Measurements from ENCODE around the gene TACR1. TPM values are rescaled to one million over a fixed set of nuclear protein-coding genes. Genes with fewer than 3 reads are reported as not detected.
"Not testable (repeated sequence)": the region's sequence is repeated elsewhere in the genome, so short reads cannot be mapped to it uniquely, and the experiment has no call there.

The TACR1 gene
- total RNA-seq, 4 donors from 2014 or later = 0.37 to 6.7 (median 5.2) TPM

DNA sequence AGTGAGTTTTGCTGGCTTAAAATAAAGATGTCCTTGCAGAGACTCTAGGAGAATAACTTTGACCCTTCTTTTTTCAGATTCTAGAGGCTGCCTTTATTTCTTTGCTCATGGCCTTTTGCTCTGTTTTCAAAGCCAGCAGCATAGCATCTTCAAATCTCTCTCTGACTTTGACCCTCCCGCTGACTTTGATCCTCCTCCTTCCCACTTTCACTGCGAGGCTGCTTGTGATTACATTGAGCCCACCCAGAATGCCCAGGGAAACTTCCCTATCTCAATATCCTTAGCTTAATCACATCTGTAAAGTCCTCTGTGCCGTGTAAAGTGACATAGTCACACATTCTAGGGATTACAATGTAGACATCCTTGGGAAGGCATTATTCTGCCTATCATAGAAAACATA lies 23.9 kb downstream of the TACR1 start:
- DNase-seq (ENCODE audit: low spot score) (no peak), ATAC-seq (ENCODE audit: low FRiP score) (no peak)
- TF ChIP-seq, protein P1, sequence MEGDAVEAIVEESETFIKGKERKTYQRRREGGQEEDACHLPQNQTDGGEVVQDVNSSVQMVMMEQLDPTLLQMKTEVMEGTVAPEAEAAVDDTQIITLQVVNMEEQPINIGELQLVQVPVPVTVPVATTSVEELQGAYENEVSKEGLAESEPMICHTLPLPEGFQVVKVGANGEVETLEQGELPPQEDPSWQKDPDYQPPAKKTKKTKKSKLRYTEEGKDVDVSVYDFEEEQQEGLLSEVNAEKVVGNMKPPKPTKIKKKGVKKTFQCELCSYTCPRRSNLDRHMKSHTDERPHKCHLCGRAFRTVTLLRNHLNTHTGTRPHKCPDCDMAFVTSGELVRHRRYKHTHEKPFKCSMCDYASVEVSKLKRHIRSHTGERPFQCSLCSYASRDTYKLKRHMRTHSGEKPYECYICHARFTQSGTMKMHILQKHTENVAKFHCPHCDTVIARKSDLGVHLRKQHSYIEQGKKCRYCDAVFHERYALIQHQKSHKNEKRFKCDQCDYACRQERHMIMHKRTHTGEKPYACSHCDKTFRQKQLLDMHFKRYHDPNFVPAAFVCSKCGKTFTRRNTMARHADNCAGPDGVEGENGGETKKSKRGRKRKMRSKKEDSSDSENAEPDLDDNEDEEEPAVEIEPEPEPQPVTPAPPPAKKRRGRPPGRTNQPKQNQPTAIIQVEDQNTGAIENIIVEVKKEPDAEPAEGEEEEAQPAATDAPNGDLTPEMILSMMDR (IDR thresholded peaks at IDR 0.05) = no peak

DNA sequence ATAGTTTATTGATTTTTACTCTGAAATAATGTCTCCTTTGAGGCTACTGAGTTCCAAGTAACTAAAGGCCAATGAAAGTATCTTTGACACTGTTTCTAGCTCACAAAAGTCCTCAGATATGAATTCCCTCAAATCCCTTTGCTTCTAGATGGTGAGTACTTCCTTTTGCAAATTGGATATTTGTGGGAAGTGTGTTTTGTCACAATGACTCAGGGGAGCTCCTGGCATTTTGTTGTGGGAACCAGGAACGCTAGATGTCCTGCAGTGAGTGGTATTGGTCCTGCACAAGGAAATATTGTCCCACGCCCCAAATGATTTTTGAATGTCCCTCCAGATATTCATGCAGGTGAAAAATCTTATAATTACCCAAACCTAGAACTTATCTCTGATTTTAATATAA lies 24.3 kb downstream of the TACR1 start:
- ATAC-seq (ENCODE audit: low FRiP score) (no peak), DNase-seq (ENCODE audit: low spot score) (no peak)
- TF ChIP-seq, protein P1 (IDR thresholded peaks at IDR 0.05) = no peak

DNA sequence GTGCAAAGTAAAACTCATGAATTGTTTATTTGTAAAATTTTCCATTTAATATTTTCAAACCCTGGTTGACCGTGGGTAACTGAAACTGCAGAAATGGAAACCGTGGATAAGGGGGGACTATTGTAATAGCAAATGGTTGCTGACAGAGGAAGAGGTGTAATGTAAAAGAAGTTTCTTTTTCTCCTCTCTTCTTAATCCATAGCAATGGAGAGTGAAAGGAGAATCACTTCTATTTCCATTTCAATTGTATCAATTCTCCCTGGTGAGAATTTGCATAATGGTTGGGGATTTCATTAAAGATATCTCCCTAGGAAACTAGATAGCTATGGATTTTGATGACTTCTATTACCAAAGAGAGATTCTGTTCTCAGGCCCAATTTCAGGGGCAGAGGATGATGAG lies 24.8 kb downstream of the TACR1 start:
- ATAC-seq (ENCODE audit: low FRiP score) (no peak), DNase-seq (ENCODE audit: low spot score) (no peak)
- TF ChIP-seq, protein P1 (IDR thresholded peaks at IDR 0.05) = no peak

DNA sequence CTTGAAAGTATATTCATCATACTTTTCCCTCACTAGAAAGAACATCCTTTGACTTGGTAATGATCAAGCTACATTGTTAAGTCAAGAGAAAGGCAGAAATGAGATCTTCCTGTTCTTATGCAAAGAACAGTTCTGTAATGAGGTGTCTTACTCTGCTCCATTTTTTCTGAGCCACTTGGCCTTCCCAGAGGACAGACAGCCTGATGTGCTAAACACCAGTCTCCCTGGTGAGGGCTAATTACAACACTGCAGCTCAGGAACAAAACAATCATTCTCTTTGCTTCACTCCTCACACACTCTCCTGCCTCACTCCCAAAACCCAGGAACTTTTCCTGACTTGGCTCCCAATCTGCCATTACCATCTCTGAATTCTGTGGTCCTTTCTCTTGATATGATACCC lies 25.6 kb downstream of the TACR1 start:
- ATAC-seq (ENCODE audit: low FRiP score) (no peak), DNase-seq (ENCODE audit: low spot score) (no peak)
- TF ChIP-seq, protein P1 (IDR thresholded peaks at IDR 0.05) = no peak

DNA sequence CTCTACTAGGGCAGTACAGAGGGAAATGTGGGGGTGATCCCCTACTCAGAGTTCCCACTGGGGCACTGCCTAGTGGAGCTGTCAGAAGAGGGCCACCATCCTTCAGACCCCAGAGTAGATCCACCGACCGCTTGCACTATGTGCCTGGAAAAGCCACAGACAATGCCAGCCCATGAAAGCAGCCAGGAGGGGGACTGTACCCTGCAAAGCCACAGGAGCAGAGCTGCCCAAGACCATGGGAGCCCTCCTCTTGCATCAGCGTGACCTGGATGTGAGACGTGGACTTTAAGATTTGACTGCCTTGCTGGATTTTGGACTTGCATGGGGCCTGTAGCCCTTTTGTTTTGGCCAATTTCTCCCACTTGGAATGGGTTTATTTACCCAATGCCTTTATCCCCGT lies 27.9 kb downstream of the TACR1 start:
- not testable (repeated sequence) for ATAC-seq (ENCODE audit: low FRiP score); DNase-seq (ENCODE audit: low spot score)

DNA sequence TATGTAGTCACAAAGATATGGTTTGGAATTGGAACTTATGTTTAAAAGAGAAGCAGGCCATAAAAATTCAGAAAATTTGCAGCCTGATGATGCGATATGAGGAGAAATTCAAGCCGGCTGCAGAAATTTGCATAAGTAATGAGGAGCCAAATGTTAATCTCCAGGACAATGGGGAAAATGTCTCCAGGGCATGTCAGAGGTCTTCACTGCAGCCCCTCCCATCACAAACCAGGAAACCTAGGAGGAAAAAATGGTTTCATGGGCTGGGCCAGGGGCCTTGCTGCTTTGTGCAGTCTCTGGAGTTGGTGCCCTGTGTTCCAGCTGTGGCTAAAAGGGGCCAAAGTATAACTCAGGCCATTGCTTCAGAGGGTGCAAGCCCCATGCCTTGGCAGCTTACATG lies 28.4 kb downstream of the TACR1 start:
- TF ChIP-seq, protein P1 (IDR thresholded peaks at IDR 0.05) = no peak
- ATAC-seq (ENCODE audit: low FRiP score) = no peak

DNA sequence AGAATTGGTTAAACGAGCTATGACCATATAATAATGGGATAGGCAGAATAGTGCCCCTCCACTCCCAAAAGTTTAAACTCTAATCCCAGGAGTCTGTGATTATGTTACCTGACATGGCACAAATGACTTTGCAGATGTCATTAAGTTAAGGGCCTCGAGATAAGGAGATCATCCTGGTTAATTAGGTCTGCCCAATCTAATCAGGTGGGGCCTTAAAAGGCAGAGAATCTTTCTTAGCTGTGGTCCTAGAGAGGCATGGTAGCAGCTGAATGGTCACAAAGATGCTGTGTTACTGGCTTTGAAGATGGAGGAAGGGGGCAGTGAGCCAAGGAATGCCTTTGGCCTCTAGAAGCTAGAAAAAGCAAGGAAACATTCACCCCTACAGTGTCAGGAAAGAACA lies 31.1 kb downstream of the TACR1 start:
- ATAC-seq (ENCODE audit: low FRiP score) (no peak), DNase-seq (ENCODE audit: low spot score) (no peak)
- TF ChIP-seq, protein P1 (IDR thresholded peaks at IDR 0.05) = no peak

More for the DNA sequence above, 28.4 kb downstream of the TACR1 start:
- no peak for DNase-seq (ENCODE audit: low spot score)

DNA sequence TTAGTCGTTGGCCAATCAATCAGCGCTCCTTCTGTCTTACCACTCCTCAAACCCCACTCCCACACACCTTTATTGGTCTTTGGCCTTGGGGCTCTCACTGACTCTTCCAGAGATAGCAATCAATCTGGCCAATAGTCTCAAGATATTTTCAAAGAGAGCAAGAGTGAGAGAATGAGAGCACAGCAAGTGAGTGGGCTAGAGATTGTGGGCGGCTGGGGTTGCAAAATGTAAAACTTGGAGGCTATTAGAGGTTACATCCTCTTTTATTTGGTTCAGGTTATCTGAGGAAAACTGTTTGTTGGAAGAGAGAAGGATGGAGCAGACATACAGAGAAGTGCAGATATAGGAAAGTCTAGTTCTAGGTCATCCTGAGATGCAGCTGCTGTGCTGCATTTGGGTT lies 32.8 kb downstream of the TACR1 start:
- TF ChIP-seq, protein P1 (IDR thresholded peaks at IDR 0.05) = no peak
- ATAC-seq (ENCODE audit: low FRiP score) (no peak), DNase-seq (ENCODE audit: low spot score) (no peak)

Data from omental fat pad (tissue), 4 donors.